NCI-H2196 treated with DMSO at 0.1 percent for 48 hours (cell line): ENCODE measurements around the gene SLC22A7.
"Not testable (repeated sequence)": the region's sequence is repeated elsewhere in the genome, so short reads cannot be mapped to it uniquely, and the experiment has no call there.

Source experiments
- DNase-seq: peaks from one replicate; lab custom pipeline; 2025; ENCODE audit not compliant: unreplicated experiment; lab: John Stamatoyannopoulos, UW

Gene SLC22A7

DNA sequence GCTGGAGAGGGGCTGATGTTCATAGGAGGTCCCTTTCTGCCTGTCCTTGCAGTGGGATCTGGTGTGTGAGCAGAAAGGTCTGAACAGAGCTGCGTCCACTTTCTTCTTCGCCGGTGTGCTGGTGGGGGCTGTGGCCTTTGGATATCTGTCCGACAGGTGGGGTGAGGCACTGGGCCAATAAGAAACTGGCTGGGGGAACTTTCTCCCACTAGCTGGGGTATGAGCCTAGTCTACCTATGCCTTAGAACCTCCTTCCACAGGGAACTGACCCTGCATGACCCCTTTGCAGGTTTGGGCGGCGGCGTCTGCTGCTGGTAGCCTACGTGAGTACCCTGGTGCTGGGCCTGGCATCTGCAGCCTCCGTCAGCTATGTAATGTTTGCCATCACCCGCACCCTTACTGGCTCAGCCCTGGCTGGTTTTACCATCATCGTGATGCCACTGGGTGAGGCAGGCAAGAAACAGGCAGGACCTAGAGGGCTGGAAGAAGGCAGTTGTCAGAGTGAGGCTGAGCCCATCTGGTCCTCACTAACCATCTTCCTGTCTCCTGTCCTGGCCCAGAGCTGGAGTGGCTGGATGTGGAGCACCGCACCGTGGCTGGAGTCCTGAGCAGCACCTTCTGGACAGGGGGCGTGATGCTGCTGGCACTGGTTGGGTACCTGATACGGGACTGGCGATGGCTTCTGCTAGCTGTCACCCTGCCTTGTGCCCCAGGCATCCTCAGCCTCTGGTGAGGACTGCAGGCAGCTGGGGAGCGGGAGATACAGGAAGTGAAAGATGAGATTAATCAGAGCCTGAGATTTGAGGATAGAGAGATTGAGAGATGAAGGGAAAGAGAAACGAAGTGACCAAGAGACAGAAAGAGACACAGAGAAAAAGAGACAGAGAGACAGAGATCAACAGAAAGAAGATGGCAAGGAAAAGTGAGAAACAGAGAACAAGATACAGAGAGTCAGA, 1.6 kb downstream of the SLC22A7 start:
- DNase-seq: no peak

DNA sequence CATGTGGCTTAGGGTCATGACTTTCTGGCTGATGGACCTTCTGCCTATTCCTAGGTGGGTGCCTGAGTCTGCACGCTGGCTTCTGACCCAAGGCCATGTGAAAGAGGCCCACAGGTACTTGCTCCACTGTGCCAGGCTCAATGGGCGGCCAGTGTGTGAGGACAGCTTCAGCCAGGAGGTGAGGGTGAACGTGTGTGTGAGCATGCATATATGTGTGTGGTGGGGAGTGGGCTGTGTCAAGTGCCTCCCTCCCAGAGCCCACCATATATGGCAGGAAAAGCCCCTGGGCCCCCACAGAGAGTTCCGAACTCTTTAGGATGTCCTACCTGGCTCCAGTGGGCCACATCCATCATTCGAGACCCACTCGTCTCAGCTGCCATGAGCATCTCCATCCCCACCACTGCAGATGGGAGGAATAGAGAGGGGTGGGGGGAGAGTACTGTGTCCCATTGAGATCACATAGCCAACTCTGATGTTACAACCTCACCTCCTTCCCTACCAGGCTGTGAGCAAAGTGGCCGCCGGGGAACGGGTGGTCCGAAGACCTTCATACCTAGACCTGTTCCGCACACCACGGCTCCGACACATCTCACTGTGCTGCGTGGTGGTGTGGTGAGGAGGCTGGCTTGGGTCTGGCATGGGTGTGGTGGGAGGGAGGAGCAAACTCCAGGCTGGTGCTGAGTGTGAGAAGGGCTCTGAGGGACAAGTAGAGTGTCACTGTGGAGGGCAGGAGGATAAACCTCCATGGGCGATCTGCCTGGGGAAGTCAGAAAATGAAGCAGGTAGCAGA, 3.2 kb downstream of the SLC22A7 start:
- DNase-seq: no peak

DNA sequence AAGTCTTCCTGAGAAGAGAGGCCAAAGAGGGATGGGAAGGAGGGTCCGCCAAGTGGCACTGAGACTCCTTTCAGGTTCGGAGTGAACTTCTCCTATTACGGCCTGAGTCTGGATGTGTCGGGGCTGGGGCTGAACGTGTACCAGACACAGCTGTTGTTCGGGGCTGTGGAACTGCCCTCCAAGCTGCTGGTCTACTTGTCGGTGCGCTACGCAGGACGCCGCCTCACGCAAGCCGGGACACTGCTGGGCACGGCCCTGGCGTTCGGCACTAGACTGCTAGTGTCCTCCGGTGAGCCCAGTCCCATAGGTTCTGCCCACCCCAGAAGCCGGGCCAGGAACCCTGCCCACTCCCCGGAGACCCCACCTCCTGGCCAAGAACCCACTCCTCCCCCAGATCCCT, 4.1 kb downstream of the SLC22A7 start:
- DNase-seq: no peak

DNA sequence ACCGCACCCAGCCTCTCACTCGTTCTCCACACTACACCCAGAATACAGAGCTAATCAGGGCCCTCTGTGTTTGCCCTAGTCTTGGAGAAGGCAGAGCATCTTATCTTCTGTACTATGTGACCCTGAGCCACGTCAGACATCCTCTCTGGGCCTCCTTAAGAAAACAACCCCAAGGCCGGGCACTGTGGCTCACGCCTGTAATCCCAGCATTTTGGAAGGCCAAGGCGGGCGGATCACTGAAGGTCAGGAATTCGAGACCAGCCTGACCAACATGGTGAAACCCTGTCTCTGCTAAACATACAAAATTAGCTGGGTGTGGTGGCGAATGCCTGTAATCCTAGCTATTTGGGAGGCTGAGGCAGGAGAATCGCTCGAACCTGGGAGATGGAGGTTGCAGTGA, 4.9 kb downstream of the SLC22A7 start:
- not testable (repeated sequence) for DNase-seq

DNA sequence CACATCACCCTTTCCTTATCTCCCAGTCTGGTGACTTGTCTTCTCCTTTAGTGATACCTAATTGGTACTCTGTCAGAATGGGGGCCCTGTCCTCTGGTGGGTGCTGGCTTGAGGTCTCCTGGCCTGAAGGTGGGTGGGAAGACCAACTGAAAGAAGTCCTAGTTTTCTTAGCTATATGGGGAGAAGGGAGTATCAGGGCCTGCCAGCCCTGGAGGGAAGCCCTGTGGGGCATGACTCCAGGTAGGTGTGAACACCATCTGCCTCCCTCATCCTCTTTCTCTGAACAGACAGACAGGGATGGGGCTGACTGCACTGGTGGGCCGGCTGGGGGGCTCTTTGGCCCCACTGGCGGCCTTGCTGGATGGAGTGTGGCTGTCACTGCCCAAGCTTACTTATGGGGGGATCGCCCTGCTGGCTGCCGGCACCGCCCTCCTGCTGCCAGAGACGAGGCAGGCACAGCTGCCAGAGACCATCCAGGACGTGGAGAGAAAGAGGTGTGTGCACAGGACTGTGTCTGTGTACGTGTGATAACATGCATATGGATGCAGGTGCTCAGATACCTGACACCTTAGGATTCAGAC, 5.8 kb downstream of the SLC22A7 start:
- no peak for DNase-seq

DNA sequence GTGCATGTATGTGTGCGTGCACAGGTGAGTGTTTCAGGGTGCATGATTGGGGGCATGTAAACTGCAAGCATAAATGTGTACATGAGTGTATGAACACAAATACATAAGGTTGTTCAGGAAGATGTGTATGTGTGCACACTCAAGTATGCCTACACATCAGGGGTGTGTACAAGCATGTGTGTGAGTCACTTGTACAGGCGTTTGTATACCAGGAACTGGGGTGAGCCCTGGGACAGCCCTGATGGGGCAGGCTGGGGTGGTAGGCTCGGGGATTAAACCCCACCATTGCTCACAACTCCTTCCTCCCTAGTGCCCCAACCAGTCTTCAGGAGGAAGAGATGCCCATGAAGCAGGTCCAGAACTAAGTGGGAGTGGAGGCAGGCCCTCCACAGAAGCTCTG, 6.3 kb downstream of the SLC22A7 start:
- no peak for DNase-seq

DNA sequence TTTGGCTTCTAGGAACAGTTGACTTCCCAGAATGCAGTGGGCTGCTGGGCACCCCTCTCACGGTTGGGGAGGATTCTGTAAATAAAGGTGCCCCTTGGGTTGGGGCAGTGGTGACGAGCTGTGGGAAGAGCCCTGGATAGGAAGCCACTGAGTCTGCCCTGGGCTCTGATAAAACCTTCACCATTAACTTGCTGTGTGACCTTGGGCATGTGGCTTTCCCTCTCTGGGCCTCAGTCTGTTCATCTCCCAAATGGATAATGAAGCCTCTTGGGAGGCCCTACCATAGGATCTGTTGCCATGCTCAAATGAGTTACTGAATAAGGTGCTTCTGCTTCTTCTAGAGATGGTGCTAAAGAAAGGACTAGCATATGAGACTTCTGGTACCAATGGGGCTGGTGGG, 6.8 kb downstream of the SLC22A7 start:
- no peak for DNase-seq

DNA sequence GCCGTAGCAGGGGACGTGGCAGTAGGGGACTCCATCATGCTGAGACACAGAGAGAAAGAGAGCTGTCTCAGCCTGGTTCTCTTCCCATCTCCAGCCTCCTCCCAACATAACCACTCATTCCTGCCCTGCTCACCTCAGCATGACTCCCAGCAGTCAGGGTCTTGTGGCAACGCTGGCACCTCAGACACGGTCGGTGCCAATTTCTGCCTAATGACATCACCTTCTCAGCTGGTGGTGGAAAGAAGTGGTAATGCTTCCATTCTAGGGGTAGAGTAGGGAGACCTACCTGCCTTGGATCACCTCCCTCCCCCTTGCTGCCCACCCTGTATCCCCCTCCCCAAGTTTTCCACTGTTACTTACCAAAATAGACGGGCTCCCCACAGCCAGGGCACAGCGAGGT, 8.0 kb downstream of the SLC22A7 start:
- no peak for DNase-seq

DNA sequence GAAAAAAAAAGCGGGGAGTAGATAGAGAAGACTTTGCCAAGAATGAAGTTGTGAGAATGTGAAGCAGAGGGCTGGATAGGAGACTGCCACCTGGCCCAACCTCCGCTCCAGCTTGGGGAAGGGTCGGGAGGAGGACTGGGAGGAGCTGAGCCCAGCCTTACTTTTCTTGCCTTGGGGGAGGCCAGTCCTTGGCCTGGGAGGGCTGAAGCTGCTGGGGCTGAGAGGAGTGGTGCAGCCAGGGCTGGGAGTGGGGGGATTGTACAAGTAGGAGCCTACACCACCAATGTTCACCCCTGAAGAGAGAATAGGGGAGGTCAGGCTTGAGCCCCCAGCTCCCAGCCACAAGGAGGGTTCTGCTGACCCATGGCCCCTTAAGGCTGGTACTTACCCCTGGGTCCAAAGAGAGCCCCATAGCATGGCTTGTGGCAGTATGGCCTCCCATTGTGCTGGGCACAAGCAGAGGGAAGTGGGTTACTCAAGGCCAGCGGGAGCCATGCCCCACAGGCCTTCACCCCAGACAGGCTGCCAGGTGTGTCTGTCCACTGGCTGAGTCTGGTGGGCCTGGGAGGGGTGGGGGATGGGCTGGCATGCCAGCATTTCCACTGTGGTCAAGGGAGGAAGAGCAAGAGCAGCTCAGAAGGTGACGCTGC, 9.5 kb downstream of the SLC22A7 start:
- no peak for DNase-seq

DNA sequence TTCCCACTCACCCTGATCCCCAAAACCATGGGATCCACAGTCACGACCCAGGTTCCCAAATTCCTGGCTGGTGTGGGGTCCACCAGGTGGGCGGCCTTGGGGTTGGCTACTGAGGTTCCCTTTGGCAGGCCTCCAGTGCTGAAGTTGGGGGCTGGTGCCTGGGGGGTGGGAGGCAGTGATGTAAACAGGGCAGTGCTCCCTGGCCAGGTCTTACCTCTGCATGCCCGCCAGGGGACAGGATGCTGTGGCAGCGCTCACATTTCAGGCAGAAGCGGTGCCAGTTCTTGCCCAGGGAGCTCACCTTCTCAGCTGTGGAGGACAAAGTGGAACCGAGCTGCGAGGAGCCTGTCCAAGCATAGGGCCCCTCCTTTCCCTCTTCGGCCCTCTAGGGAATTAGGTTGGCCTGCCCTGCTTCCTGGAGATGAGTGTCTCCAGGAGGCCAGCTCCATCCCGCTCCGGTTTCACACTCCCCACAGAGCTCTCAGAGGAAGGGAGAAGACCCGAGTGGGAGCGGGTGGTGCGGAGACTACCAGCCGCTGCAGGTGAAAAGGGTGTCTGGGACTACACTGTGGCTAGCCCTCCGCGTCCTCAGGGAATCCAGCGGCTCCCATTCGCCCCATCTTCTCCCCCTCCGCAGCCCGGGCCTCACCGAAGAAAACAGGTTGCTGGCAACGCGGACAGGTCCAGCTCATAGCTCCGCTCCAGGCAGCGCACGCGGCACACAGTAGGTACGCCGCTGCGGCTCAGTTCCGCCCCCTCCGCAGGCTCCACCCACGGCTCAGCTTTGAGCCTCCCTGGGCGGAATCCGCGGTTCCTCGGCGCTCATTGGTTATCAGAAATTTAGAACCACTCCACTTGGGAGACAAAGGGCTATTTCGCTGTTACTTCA, 10.3 kb downstream of the SLC22A7 start, which contains the start of gene CRIP3:
Gene CRIP3 (minus strand): TSS at position 726 of the 889 bp plus-strand sequence. CDS start 34 bp downstream, at position 692.
- no peak for DNase-seq

DNA sequence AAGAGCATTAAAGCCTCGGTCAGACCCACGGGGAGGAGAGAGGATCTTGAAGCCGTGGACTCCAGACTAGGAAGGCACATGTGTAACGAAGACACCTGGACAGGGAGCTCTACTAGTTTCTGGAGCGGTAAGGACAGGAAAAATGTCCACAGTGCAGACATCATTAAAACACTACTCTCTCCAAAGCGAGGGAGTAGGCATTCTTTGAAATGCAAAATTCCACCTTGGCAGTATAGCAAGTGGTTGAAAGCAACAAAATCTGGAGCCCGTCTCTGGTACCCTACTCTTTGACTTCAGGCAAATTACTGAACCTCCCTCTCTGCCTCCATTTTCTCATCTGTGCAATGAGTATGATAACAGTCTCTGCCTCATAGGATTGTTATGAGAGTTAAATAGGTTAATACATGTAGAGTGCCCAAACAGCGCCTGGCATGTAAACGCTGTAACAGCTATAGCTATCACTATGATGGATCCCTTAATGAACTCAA, 11.0 kb downstream of the SLC22A7 start:
- DNase-seq: no peak

DNA sequence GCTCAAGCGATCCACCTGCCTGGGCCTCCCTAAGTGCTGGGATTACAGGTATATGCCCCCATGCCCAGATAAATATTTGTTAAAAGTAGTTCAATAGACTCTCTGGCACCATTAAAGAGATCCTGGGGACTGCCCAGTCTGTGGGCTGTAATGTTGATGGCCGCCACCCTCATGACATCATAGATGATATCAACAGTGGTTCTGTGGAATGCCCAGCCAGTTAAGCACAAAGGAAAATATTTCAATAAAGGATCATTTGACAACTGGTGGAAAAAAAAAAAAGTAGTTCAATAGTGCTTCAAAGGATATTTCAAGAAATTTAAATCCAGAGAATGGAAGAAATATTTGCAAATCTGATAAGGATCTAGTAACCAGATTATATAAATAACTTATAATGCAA, 12.1 kb downstream of the SLC22A7 start:
- no peak for DNase-seq

DNA sequence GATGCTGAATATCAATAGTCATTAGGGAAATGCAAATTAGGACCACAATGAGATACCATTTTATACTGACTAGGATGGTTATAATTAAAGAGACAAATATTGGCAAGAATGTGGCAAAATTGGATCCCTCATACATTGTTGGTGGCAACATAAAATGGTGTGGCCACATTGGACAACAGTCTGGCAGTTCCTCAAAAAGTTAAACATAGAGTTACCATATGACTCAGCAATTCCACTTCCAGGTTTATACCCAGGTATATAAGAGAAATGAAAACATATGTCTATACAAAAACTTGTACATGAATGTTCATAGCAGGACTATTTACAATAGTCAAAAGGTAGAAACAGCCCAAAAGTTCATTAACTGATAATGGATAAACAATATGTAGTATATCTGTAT, 12.6 kb downstream of the SLC22A7 start:
- DNase-seq: no peak

DNA sequence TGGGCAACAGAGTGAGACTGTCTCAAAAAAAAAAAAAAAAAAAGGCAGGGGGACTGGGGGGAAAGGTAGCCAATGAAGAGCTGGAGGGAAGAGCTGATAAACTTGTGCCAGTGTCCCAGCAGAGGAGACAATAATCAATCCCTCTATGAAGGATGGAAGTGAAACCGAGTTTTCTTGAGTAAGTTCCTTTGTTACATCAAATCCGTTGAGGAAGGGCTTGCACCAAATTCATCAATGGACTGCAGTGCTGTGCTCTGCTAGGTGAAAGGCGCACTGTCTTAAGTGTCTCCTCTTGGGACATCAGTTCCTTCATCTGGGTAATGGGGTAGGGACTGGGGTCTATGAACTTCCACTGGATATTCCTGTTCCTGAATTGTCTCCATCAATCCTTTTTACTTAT, 13.6 kb downstream of the SLC22A7 start:
- DNase-seq: no peak

DNA sequence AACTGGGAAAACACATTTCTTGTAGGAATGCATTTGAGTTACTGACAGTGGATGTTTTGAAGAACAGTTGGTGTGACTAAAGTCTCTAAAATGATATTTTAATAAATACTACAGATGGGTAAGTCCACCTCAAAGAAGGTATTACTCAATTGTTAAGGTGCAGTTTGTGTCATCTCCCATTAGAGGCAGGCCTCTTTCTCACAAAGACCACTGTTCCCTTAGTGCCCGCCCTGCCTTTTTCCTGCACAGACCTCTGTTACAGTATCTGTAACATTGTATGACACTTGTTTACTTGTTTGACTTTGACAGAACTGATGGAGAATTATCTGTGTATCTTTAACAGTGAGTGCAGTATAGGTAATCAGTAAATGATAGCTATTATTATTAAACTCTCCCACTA, 15.8 kb downstream of the SLC22A7 start:
- no peak for DNase-seq

DNA sequence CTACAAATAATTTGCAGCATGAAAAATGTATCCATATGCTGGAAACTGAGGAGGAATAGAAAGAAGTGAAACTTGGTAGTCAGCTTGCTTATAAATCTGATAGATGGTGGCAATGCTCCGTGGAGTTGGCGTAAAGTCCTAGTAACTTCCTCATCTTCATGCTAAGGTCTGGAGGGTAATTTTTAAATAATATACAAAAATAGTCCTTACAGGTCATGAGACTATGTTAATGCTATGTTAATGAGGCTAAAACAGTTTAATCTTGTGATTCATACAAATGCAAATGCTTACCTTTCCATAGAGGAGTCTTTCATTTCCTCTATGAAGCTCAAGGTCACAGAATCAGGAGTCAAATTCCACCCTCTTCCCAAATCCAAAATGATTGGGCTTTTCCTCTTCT, 20.0 kb downstream of the SLC22A7 start:
- no peak for DNase-seq

DNA sequence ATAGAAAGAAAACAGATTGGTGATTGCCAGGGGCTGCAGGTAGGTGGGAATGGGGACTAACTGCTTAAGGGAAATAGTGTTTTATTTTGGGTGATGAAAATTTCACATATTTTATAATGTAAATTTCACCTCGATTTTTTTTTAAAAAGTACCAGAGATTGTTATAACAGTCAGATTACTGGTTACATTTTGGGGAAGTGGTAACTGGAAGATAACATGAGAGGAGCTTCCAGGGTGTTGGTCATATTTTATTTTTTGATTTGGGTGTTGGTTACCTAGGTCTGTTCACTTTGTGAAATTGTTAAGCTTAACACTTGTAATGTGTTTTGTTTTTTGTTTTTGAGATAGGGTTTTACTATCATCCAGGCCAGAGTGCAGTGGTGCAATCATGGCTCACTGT, 27.8 kb downstream of the SLC22A7 start:
- DNase-seq: no peak

DNA sequence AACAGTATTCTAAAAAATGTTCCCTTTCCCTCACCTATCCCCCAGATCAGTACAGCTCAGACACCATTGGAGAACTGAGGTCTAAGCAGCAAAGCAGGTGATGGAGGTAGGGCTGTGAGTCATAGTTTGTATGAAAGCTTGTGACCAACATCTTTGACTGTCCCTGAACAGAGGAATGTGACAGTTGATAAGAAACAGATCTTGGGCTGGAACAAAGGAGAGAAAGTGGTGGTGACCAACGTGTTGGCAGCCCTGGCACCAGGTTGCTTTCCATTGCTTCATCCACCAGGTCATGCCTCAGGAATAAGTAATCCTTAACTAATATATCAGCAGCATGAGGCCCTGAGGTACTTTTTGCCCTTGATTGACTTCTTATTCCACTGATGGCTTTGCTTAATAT, 30.5 kb downstream of the SLC22A7 start:
- DNase-seq: no peak

DNA sequence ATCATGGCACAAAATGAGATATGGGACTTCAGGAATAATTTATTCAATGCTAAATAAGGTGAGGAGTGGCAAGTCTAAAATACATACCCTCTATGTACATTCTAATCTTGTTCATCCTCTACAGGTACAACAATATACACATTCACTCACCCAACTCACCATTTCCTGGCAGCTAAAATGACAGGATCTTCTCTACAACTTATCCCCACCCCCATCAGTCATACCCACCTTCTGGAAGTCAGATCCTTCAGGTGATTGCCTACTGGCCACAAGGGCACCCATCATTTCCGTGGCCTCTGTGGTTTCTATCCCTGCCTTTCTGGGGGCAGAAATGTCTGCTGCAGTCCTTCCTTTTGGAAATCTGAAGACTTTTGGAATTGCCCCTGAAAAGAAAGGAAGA, 33.4 kb downstream of the SLC22A7 start:
- no peak for DNase-seq

DNA sequence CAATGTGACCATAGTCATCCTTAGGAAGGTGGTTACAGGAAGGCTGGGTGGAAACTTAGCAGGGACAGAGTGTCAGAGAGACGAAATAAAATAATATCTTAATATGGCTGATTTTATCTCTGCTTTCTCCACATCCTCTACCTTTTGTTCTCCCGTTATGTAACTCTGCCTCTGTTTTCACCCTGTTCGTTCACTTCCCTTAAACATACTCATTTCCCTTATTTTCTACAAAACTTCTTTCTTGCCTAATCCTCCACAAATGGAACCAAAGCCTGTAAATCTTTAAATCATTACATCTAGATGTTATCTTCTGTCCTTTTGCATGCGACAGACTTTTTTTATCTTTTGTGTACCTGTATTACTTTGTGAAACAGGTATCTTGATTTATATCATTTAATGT, 33.8 kb downstream of the SLC22A7 start:
- no peak for DNase-seq
